HG03039 (cell line): Measurements from ENCODE around the gene CCPG1.
"Not testable (repeated sequence)": the region's sequence is repeated elsewhere in the genome, so short reads cannot be mapped to it uniquely, and the experiment has no call there.

ENCODE experiments used
- ATAC-seq: cut with Tn5 transposase; IDR thresholded peaks from one replicate; pipeline ENCODE4 v1.9.1; 2021; ENCODE audit warnings: mild to moderate bottlenecking, moderate library complexity; ENCODE audit not compliant: unreplicated experiment

CCPG1 gene, protein sequence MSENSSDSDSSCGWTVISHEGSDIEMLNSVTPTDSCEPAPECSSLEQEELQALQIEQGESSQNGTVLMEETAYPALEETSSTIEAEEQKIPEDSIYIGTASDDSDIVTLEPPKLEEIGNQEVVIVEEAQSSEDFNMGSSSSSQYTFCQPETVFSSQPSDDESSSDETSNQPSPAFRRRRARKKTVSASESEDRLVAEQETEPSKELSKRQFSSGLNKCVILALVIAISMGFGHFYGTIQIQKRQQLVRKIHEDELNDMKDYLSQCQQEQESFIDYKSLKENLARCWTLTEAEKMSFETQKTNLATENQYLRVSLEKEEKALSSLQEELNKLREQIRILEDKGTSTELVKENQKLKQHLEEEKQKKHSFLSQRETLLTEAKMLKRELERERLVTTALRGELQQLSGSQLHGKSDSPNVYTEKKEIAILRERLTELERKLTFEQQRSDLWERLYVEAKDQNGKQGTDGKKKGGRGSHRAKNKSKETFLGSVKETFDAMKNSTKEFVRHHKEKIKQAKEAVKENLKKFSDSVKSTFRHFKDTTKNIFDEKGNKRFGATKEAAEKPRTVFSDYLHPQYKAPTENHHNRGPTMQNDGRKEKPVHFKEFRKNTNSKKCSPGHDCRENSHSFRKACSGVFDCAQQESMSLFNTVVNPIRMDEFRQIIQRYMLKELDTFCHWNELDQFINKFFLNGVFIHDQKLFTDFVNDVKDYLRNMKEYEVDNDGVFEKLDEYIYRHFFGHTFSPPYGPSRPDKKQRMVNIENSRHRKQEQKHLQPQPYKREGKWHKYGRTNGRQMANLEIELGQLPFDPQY

DNA sequence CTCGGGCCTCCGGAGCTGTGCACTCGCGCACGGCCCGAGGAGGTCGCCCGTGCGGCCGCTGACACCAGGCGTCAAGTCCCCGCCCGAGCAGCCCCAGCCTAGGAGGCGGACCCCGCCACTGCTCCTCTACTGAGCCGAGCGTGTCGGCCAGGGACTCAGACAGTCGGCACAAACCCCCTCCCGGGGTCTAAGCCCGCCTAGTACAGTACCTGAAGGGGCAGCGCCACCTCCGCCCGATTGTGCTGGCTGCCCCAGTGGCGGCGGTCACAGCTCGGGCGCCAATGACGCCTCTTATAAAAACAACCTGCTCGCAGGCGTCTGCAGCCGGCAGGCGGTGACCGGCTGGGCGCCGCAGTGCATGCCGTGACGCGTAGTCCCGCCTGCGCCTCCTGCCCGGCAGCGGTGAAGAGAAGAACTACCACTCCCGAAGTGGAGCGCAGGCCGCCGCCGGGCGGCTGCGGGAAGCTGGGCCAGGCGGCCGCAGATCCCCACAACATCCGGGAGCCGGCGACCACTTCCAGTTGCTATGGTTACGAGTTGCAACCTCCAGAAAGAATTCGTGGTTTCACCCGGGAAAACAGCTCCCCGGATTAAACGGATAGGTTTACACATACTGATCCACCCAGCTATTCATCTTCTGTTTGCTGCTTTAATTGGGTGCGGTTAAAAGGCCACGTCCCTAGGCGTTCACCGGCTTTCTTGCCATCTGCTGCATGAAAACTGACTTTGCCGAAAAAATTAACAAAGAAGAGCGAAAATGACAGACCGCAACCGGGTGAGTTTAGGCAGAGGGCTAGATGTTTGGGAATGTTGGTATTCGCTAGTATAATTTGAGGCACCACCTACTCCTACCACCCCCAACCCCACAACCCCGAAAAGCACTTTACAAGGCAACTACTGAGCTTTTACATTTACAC, at the start of gene CCPG1, which contains the start of gene PIERCE2:
CCPG1 (minus strand) TSS at position 348 of the 917 bp plus-strand sequence. CDS start 18,935 bp downstream, outside the sequence.
PIERCE2 (plus strand) TSS at position 484 of the 917 bp plus-strand sequence; CDS start at position 758, 274 bp downstream.
- ATAC-seq = peak; percentile 95

DNA sequence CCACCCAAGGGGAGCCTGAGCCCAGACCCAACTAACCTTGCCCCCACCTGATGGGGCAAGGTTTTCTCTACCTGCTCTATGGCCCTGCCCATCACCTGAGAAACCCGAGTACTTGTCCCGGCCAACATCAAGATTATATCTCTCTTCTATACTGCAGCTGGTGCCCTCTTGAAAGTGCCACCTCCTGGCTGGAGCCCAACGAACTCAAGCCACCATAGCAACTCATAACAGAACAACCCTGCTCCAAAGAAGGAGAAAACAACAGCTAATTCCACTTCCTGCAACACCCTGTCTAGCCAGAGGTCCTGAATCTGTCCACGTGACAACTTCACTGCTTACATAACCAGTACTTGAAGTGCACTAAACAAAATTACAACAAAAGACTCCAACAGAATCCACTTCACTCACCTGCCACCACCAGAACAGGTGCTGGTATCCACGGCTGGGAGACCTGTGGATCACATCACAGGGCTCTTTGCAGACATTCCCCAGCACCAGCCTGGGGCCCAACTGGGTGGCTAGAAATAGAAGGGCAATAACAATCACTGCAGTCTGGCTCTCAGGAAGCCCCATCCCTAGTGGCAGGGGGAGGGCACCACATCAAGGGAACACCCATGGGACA, 49.4 kb upstream of the CCPG1 start:
- no peak for ATAC-seq

DNA sequence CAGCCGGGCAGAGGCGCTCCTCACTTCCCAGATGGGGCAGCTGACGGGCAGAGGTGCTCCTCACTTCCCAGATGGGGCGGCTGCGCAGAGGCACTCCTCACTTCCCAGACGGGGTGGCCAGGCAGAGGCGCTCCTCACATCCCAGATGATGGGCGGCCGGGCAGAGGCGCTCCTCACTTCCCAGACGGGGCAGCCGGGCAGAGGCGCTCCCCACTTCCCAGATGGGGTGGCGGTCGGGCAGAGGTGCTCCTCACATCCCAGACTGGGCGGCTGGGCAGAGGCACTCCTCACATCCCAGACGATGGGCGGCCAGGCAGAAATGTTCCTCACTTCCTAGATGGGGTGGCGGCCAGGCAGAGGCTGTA, 38.9 kb upstream of the CCPG1 start:
- ATAC-seq = not testable (repeated sequence)

DNA sequence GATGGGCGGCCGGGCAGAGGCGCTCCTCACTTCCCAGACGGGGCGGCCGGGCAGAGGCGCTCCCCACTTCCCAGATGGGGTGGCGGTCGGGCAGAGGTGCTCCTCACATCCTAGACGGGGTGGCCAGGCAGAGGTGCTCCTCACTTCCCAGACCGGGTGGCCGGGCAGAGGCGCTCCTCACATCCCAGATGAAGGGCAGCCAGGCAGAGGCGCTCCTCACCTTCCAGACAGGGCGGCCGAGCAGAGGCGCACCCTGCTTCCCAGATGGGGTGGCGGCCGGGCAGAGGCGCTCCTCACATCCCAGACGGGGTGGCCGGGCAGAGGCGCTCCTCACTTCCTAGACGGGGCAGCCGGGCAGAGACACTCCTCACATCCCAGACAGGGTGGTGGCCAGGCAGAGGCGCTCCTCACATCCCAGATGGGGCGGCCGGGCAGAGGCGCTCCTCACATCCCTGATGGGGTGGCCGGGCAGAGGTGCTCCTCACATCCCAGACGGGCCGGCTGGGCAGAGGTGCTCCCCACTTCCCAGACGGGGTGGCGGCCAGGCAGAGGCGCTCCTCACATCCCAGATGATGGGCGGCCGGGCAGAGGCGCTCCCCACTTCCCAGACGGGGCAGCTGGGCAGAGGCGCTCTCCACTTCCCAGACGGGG, 38.3 kb upstream of the CCPG1 start:
- not testable (repeated sequence) for ATAC-seq

DNA sequence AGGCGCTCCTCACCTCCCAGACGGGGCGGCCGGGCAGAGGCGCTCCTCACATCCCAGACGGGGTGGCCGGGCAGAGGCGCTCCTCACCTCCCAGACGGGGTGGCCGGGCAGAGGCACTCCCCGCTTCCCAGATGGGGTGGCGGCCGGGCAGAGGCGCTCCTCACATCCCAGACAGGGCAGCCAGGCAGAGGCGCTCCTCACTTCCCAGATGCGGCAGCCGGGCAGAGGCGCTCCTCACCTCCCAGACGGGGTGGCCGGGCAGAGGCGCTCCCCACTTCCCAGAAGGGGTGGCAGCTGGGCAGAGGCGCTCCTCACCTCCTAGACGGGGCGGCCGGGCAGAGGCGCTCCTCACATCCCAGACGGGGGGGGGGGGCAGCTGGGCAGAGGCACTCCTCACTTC, 37.8 kb upstream of the CCPG1 start:
- ATAC-seq = not testable (repeated sequence)

DNA sequence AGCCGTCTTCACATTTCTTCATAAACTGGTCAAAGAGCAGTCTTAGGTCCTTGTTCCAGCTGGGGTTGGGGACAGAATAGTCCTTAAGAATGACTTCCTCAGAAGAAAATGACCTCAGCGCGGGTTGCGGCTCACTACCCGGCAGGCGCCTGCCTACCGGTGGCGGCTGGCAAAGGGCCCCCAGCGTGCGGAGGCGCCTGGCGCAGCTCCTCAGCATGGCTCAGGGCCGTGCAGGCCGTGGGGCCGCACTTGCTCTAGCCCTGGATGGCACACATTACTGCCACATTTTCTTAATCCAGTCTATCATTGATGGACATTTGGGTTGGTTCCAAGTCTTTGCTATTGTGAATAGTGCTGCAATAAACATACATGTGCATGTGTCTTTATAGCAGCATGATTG, 35.0 kb upstream of the CCPG1 start:
- ATAC-seq = not testable (repeated sequence)

DNA sequence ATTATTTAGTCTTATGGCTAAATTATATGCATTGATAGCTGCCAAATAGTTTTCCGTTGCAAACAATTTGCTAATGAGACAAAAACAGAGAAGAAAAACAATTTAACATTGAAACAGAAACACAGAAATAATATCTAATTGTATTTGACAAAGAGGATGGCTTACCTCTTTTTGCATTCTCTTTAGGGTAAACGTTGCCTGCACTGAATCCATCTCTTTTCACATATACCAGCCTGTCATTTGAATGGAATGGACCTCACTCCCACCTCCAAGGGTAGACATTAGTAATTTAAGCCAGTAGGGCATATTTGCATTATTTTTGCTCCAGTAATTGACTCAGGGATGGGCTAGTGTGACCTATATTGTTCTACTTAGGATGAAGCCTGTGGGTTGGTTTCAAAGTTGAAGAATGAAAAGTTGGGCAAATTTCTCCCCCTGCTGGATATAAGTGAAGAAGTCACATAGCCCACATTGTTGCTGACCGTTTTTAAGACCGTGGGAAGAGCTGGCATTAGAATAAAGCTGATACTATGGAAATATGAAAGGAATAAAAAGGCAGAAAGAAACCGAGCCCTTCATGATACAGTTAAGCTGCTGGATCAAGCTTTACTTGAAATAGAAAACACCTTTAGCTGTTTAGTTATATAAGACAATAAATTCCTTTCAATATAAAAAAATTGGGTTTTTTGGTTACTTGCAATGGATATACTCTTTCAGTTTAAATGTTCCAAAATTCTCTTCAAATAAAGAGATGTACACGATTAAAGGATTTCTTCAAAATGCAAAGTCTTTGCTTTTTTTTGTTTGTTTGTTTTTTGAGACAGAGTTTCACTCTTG, 27.0 kb upstream of the CCPG1 start:
- no peak for ATAC-seq

DNA sequence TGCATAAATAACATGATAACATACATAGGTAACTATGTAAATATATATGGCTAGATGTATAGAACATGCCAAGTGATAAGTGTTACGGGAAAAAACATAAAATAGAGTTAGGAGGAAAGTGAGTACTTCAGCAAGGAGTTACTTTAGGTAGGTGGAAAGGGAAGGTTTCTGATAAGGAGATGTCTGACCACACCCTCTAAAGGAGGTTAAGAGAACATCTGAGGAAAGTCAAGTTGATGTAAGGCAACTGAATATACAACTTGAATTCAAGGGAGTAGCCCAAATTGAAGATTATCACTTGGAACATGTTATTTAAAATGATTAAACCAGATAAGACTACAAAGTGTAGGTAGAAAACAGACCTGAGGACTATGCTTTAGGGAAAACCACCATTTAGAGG, 13.9 kb upstream of the CCPG1 start:
- no peak for ATAC-seq

DNA sequence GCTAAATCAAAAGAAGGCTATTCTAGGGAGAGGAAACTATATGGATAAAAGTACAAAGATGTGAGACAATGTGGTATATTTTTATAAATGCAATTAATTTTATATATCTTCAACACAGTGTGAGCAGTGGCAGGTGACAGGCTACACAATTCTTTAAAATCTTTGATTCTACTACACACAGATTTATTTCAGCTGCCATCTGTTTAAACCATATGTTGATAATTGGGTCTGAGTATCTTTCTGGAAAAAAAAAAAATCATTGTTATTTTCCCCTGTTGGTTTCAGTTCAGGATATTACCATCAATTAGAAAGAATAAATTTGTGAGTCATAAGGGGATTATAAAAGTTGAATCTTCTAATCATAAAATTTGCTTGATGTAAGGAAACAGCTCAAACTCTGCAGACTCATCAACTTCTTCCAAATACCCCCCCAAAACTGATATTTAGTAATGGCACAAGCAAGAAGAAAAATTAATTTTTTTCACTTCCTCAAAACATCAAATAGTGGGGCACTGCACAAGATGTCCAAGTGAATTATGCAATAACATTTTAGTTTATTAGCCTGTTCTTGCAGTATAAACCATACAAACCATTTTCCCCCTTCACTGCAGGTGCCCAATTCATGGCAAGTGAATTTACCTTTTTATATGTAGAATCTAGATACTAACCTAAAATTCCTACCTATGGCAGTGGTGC, 12.2 kb upstream of the CCPG1 start:
- no peak for ATAC-seq

DNA sequence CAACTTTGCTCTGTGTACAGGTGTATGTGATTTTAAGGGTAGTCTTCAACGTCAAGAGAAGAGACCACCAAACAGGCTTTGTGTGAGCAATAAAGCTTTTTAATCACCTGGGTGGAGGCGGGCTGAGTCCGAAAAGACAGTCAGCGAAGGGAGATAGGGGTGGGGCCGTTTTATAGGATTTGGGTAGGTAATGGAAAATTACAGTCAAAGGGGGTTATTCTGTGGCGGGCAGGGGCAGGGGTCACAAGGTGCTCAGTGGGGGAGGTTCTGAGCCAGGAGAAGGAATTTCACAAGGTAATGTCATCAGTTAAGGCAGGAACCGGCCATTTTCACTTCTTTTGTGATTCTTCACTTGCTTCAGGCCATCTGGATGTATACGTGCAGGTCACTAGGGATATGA, 9.5 kb upstream of the CCPG1 start:
- not testable (repeated sequence) for ATAC-seq

DNA sequence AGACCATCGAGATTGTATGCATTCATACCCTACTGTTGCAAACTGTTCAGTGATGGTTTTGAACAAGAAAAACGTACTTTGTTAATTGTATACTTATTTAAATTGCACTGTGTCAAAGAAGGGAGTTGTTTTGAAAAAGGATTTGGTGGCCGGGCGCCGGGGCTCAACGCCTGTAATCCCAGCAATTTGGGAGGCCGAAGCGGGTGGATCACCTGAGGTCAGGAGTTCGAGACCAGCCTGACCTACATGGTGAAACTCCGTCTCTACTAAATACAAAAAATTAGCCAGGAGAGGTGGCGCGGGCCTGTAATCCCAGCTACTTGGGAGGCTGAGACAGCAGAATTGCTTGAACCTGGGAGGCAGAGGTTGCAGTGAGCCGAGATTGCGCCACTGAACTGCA, 817 bp upstream of the CCPG1 start:
- ATAC-seq = not testable (repeated sequence)

DNA sequence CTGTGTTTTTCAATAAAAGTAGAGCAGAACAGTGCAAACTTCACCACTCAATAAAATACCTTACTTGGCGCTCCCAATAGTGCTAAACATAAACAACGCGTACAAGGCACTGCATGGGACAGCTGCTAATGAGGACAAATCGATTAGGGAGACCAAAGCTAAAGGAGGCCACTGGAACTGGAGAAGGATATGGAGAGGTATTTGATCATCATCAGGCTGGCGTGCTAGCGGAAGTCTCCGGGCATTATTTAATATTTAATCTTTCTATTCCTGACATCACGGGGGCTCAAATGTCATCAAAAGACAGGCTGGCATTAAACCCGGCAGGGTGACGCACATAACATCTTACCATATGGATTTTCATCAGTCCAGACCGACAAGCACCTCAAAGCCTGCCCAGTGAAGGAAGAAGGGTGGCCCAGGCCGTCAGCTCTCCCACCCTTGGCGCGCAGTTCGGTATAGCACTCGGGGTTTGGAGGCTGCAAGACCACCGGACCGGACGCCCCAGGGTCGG, 604 bp downstream of the CCPG1 start:
- peak; percentile 2 for ATAC-seq

DNA sequence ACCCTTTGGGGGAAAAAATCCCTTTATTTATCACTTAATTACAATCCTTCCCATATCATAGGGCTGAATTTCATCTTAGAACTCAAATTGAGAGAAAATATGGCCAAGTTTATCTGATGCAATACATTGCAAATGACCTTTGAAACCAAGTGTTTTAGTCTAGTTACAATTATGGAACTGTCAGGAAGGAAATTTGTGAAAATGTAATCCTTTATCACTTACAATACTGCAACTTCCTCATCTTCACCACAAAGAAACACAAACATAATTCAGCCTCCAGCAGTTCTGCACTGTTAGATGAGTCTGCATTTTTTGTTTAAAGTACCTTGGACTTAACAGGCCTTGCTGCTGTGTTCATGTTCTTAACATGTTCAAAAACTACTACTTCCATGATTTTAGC, 4.6 kb downstream of the CCPG1 start:
- no peak for ATAC-seq

DNA sequence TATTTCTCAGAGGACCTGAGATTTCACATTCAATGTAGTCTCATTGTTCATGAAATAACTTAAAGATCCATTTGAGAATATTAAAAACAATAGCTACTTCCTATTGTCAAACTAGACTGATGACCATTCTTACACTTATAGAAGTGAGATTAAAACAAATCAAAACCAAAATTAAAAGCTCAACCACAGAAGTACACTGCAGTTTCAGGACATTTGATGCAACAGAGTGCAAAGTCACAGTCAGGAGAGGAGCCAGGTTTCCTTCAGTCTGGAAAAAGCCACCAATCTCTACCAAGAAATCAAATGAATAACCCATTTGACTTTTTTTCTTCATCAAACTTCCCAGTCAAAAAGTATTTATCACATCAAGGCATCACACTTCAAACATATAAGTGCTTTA, 5.5 kb downstream of the CCPG1 start:
- ATAC-seq = no peak

DNA sequence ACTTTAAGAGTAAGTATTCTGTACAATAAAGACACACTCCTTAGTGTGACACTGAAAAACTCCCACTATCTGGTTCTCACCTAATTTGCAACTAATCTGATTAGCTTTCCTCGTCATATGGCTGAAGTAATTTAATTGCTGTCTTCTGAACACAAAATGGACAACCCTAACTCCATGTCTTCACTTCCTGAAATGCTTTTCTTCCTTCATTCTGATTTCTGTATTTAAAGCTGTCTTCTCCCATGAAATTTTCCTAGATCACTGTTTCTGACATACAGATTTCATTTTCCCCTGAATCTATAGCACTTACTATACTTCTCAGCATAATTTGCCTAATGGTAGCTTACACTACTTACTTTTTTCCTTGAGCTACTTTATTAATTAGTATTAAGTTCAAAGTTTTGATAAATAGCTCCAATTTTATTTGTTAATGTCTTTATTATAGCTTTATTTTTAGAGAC, 6.3 kb downstream of the CCPG1 start:
- ATAC-seq = no peak

DNA sequence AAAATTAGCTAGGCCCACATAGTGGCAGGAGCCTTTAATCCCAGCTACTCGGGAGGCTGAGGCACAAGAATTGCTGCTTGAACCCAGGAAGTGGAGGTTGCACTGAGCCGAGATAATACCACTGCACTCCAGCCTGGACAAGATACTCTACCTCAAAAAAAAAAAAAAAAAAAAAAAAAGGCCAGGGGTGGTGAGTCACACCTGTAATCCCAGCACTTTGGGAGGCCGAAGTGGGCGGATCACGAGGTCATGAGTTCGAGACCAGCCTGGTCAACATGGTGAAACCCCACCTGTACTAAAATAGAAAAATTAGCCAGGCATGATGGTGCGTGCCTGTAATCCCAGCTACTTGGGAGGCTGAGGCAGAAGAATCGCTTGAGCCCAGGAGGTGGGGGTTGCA, 8.1 kb downstream of the CCPG1 start:
- ATAC-seq = not testable (repeated sequence)

DNA sequence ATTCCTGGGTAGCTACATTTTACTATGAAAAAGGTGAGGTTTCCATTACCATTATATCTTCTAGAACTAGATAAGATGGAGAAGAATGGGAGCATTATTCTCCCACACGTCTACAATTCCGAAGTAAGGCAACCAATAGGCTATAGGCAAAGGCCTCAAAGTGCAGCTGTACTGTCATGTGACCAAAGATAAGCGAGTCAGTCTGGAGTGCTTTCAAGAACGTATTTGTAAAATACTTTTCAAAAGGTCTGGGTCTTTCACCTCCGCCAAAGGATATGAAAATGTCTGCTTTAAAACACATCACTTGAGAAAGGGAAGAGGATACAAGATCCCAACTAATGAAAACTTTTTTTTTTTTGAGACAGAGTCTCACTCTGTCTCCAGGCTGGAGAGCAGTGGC, 9.9 kb downstream of the CCPG1 start:
- ATAC-seq = no peak

DNA sequence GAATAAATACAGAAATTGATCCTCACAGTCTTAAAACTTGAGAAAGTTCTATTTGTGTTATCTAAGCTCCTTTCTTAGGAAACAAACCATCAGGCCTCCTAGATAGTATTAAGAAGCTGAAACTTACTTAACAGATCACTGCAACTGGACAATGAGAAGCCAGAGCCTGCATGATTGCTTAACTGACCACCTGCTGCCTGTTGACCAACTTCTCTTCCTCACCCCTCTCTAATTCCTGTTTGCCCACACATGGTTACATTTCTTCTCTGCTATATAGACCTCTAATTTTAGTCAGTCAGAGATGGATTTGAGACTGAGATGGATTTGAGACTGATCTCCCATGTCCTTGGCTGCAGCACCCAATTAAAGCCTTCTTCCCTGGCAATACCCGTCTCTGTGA, 13.5 kb downstream of the CCPG1 start:
- ATAC-seq = no peak
